ENCODE measurements around the gene GLDC.
A peak's percentile ranks its signal among the peaks of the same experiment; 100 is the strongest.
"Not testable (repeated sequence)": the region's sequence is repeated elsewhere in the genome, so short reads cannot be mapped to it uniquely, and the experiment has no call there.

GLDC gene

DNA sequence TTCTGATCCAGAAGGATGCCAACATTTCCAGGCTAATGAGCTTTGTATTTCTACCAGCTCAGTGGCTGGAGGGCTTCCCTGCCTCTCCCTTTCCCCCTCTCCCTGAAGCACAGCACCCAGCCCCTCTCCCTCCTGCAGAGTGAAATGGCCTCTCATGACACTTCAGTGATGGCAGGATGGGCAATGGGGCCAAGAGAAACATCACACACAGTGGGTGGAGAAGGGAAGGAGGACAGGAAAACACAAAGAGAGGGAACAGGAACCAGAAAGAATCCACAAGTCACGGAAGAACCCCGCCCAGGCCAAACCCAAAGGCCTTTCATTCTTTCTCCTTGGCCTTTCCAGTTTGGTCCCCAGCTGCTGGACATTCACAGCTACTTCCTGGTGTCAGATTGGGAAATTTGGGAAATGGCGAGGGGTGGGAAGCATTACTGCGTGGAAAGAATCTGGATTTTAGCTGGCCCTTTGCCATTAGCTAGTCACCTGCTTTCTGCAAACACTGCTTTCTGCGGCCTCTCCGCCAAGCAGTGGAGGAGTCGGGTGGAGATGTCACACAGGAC is 82.6 kb downstream of the GLDC start:
- no peak for DNase-seq

DNA sequence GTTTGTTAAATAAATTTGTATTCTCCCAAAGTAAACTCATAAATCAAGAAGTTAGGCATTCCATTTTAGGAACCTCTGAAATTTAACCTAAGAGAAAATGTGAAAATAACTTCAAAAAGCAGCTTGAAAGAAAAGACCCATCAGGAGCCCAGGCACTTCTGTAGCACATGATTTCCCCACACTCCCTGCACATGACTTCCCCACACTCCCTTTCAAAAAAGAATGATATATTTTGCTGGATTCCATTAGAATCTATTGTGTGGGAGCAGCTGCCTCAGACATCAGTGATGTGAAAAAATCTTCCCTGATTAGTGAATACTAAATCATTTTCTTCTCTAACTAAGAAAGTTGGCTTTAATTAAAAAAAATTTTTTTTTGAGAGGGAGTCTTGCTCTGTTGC is 83.3 kb downstream of the GLDC start:
- no peak for DNase-seq

- no peak for DNase-seq
These were observed 87.5 kb downstream of the GLDC start for GRCh38 chr9:6557883-6558616.

DNA sequence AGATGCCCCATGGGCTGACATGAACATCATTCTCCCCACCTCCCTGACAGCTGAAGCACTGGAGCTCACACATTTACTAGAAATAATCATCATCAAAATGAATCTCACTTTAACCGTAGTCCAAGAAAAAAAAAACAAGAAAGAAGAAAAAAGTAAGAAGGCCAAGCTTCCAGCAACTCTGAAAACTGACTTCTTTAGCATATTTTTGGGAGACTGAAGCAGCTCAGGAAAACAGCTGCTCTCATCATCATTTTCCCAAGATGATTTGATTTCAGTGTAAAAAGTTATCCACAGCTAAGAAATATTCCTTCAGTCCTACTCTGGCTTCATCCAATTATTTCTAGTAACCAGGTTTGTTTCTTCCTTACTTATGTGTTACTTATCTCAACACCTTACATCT is 91.7 kb downstream of the GLDC start:
- no peak for DNase-seq

DNA sequence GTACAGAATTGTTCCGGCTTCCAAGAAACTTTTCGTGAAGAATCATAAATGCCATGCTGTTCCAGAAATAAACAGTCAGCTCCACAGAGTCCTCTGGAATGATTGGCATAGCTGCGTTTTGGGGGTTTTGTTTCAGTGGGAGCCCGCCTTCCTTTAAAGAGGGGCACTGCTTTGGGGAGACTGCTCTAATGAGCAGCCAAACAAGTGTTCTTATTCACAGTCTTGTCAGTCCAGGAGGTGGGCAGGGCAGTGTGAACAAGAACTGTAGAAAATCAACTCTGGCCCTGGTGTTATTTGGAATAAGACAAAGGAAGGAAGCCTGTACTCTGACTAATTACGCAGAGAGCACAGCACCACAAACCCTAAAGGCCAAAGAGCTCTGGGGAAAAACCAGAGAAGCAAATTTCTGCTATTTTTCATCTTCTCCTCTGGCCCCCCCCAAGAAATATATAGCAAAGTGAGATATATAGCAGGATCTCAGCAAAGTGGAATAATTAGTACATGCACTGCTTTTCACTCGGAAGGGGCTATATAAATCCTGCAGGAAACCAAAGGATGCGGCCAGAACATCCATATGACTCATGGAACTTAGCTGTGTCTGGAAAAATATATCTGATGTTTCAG is 92.9 kb downstream of the GLDC start:
- peak; percentile 66 for DNase-seq

DNA sequence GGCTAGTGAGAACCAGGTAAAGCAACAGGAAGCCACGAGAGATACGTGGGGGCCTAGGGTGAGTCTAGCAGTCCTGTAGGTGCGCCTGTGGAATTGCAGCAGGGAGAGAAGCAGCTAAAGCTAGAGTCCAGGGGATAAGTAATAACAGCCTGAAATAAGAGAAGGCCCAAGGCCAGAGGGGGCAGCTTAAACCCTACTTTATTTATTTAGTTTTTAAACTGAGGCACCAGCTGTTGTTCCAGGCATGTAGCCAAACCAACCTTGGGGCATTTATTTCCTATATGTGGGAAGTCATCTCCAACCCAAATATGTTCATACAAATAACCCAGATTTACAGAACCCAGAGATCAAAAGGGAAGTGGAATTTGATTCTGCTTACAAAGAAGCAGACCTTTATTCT is 93.5 kb downstream of the GLDC start:
- peak; percentile 91 for DNase-seq

- DNase-seq = no peak
These were observed 94.4 kb downstream of the GLDC start for GRCh38 chr9:6551136-6551535.

GRCh38 chr9:6549106-6549800 is 96.3 kb downstream of the GLDC start:
- DNase-seq = no peak

DNA sequence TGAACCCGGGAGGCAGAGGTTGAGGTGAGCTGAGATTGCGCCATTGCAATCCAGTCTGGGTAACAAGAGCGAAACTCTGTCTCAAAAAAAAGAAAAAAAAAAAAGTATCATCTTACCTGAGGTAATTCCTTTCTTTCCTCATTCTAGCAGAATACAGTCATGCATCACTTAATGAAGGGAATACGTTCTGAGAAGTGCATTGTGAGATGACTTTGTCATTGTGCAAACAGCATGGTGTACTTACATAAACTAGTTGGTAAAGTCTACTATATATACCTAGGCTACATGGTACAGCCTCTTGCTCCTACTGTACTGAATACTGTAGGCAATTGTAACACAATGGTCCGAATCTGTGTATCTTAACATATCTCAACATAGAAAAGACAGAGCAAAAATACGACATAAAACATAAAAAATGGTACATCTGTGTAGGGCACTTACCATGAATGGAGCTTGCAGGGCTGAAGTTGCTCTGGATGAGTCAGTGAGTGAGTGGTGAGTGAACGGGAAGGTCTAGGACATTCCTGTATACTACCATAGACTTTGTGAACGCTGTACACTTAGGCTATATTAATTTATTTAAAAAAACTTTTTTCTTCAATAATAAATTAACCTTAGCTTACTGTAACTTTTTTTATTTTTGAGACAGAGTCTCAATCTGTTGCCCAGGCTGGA is 100.4 kb downstream of the GLDC start:
- DNase-seq = no peak

DNA sequence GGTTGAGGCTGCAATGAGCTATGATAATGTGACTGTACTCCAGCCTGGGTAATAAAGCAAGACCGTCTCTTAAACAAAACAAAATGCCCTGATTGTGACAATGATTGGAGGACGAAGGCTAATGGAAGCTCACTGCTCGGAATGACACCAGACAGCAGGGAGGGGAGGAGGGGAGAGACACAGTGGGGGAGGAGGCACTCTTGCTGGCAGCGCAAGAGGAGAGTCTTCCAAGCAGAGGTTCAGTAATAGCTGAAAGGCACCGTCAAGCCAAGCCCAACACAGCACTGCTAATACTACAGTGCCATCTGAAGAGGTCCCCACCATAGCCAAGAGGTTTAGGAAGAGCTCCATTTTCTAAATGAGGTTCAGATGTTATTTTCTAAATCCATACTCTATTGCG is 102.3 kb downstream of the GLDC start:
- DNase-seq = no peak

DNA sequence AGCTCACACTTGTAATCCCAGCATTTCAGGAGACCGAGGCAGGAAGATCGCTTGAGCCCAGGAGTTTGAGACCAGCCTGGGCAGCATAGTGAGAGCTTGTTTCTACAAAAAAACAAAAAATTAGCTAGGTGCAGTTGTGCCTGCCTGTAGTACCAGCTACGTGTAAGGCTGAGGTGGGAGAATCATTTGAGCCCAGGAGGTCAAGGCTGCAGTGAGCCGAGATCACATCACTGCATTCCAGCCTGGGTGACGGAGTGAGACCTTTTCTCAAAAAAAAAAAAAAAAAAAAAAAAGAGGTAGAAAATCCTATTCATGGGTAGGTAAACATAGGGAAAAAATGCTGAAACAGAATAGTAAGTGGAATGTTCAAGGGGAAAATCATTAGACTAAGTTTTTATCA is 102.9 kb downstream of the GLDC start:
- not testable (repeated sequence) for DNase-seq

DNA sequence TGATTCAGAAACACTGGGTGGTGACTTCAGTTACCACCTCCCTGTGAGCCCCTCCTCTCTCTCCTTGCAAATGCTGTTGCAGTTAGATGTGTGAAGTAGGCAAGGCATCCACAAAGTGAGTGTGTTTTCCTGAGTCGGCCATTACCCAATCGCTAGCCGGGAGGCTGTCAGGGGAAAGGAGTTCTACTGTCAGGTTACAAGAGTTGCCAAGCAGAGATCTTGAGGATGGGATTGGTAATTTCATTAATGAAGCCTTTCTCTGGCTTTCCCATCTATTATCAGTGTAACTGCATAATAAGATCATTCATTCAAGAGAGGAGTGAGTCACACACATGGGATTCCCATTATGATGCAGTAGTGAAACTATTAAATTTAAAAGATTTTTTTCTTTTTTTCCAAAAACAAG is 106.9 kb downstream of the GLDC start:
- peak; percentile 14 for DNase-seq

GRCh38 chr9:6535594-6535993 is 109.9 kb downstream of the GLDC start:
- DNase-seq = no peak

GRCh38 chr9:6525326-6526045 is 120.0 kb downstream of the GLDC start:
- peak; percentile 16 for DNase-seq

DNA sequence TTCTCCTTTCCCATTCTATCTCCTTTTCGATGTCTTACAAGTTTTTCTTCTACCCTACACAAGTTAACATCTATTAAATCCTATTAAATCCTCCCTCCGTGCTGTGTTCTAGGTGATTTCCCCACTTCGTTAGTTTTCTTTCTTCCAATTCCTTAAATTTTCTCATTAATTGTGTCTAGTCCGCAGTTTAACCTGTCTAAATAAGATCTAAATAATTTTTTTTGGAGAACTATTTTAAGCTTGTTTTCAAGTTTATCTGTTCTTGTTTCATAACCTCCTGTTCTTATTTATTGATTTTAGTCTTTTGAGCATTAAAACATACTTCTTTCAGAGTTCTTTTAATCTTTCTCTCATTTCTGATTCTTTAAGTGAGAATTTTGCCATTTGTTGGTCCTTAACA is 123.3 kb downstream of the GLDC start:
- DNase-seq = no peak

DNA sequence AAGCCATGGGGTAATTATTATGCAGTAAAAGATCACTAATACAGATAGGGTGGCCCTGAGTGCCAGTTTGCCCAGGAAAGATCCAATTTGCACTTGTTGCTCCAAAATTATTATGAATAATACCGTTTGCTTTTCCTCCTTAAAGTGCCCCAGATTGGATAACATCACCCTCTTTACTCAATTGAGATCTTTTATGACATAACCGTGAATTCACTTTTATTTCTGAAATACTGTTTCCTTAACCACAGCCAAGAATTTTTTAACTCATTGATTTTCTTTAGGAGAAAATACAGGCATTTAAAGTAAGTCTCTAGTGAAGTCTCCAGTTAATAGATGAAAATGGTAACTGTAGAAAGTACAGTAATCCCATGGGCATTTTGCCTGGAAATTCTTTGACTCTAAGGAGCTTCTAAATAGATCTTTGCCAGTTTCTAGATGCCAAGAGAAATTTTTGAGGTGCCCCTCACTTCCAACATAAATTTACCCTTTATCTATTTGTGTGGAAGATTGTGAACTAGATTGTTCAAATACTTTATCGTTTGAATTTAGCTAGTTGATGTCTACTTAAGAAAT is 133.4 kb downstream of the GLDC start:
- no peak for DNase-seq

GRCh38 chr9:6506571-6506970 is 139.0 kb downstream of the GLDC start:
- no peak for DNase-seq

DNA sequence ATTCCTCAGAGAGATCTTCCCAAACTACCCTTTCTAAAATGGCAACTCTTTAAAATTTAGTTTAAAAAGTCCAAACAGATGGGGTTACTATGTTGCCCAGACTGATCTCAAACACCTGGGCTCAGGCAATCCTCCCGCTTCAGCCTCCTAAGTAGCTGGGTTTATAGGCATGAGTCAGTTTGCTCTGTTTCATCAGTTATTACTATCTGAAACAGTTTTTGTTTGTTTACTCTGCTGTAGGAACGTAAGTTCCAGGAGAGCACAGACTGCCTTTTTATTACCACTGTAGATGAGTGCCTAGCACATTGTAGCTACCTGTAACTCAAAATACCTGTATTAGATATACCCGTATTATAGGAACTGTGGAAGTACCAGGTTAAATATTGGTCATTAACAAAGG is 143.1 kb downstream of the GLDC start:
- peak; percentile 53 for DNase-seq

GRCh38 chr9:6501526-6502210 is 143.9 kb downstream of the GLDC start:
- no peak for DNase-seq

DNA sequence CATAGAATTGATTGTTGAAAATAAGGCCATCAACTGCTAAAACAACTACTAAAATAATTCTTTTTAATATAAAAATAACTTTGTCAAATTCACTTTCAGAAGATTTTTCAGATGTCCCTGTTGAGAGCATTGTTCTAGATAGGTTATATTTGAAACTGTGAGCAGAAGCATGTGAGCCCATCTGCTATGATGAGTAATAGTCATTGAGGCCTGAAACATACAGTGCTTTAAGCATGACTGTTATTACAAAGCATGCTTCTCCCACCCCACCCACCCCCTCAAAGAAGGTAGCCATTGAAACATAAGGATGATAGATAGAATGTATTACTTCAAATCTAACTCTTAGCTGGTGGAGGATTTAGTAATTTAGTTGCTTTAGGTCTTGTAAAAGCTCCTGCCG is 146.5 kb downstream of the GLDC start:
- DNase-seq = peak; percentile 77

DNA sequence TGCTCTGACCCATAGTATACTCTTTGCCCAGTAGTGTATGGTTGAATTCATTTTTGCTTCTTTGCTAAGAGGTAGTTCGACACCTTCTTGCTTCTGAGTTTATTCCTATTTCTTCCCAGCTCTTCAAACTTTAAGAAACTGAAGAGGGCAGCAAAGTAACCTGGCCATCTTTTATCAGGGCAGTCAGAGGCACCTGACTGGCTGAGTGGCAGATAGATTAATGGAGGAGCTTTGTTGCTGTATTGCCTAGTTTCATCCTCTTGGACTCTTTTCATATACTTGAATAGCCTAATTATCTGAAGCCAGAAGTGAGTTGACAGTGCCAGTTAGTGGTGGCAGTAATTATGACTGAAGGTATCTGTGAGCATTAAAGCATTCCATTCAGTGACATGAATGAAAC is 150.1 kb downstream of the GLDC start:
- DNase-seq = no peak

DNA sequence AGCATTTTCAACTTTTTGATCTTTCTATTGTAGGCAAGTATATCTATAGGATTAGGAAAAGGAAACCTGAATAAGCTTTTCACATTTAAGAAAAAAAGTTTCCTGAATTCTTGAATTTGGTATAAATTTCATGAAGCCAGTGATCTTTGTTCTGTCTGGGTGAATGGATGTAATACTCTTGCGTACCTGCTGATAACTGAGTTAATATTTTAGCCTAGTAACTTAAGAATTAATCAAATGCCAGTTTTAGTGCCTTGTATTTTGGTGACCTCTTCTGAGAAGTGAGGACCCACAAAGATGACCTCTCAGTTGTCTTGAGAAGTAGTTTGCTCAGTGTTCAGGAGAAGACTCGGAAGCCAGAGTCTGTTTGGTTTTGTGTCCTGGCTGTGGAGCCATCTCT is 154.7 kb downstream of the GLDC start:
- no peak for DNase-seq
